ENCODE results near the gene CRLF3.

The CRLF3 gene

GRCh38 chr17:30812218-30813177 is 12.0 kb downstream of the CRLF3 start:
- 0 out of 2 replicates have a peak overlapping the region, but pooled peaks have one; percentile 23 for H3K9ac ChIP-seq (ENCODE audit: low read length)
- no peaks in the 10 kb centered on the region for H3K9me3 ChIP-seq (ENCODE audit: insufficient read depth, low read length)
- TF ChIP-seq CTCF (IDR thresholded peaks at IDR 0.05; ENCODE audit: insufficient read depth, low read length, poor library complexity, severe bottlenecking) (no peak), EZH2phosphoT487 (conservative IDR thresholded peaks at IDR 0.05; ENCODE audit: low read length) (no peak)
- H3K27ac ChIP-seq (ENCODE audit: low read depth, low read length) = peak overlapping the region; percentile 65
- peak overlapping the region; percentile 29 for H3K4me2 ChIP-seq (ENCODE audit: low read depth, low read length, poor library complexity, severe bottlenecking)
- no peaks in the 10 kb centered on the region for H3K9me2 ChIP-seq (replicated peaks; ENCODE audit: insufficient read depth, low read length)
- no peaks in the 10 kb centered on the region for H4K20me1 ChIP-seq (ENCODE audit: low read depth, low read length)
- peaks cover 50% of the 10 kb centered on the region for H3F3A ChIP-seq (ENCODE audit: insufficient read depth)
- H2AFZ ChIP-seq (ENCODE audit: low read depth, low read length, severe bottlenecking) = no peak overlapping the region
- H3K27me3 ChIP-seq (ENCODE audit: low read length) = no peaks in the 10 kb centered on the region
- peaks cover 87% of the 10 kb centered on the region for H3K79me2 ChIP-seq (ENCODE audit: insufficient read depth, low read length)
- H3K36me3 ChIP-seq (ENCODE audit: low read length) = 0 out of 2 replicates have a peak, but pooled peaks cover 3% of the 10 kb centered on the region
- H3K4me3 ChIP-seq (ENCODE audit: insufficient read depth, low read length, poor library complexity, severe bottlenecking) = no peak overlapping the region

- Histone ChIP-seq H4K20me1 (ENCODE audit: low read depth, low read length) (no peaks in the 10 kb centered on the region), H3K9me2 (replicated peaks; ENCODE audit: insufficient read depth, low read length) (no peaks in the 10 kb centered on the region), H3F3A (ENCODE audit: insufficient read depth) (peaks cover 50% of the 10 kb centered on the region), H3K27me3 (ENCODE audit: low read length) (no peaks in the 10 kb centered on the region), H3K79me2 (ENCODE audit: insufficient read depth, low read length) (peaks cover 84% of the 10 kb centered on the region), H3K9ac (ENCODE audit: low read length) (peak overlapping the region; percentile 40), H3K4me3 (ENCODE audit: insufficient read depth, low read length, poor library complexity, severe bottlenecking) (no peak overlapping the region), H2AFZ (ENCODE audit: low read depth, low read length, severe bottlenecking) (no peak overlapping the region), H3K36me3 (ENCODE audit: low read length) (no peaks in the 10 kb centered on the region), H3K9me3 (ENCODE audit: insufficient read depth, low read length) (no peaks in the 10 kb centered on the region), H3K27ac (ENCODE audit: low read depth, low read length) (peak overlapping the region; percentile 95), H3K4me2 (ENCODE audit: low read depth, low read length, poor library complexity, severe bottlenecking) (peak overlapping the region; percentile 65)
- no peak for TF ChIP-seq CTCF (IDR thresholded peaks at IDR 0.05; ENCODE audit: insufficient read depth, low read length, poor library complexity, severe bottlenecking)
- TF ChIP-seq EZH2phosphoT487 (conservative IDR thresholded peaks at IDR 0.05; ENCODE audit: low read length) = no peak
Observed at GRCh38 chr17:30809867-30810266, 14.6 kb downstream of the CRLF3 start.

- Histone ChIP-seq H3K4me3 (ENCODE audit: insufficient read depth, low read length, poor library complexity, severe bottlenecking) (peak overlapping the region; percentile 41), H4K20me1 (ENCODE audit: low read depth, low read length) (no peaks in the 10 kb centered on the region), H3F3A (ENCODE audit: insufficient read depth) (peaks cover 50% of the 10 kb centered on the region), H3K27ac (ENCODE audit: low read depth, low read length) (peak overlapping the region; percentile 95), H3K36me3 (ENCODE audit: low read length) (peaks cover 9% of the 10 kb centered on the region; the same call in 1 of the 2 replicates), H3K9me2 (replicated peaks; ENCODE audit: insufficient read depth, low read length) (no peaks in the 10 kb centered on the region), H2AFZ (ENCODE audit: low read depth, low read length, severe bottlenecking) (no peak overlapping the region), H3K27me3 (ENCODE audit: low read length) (no peaks in the 10 kb centered on the region), H3K4me2 (ENCODE audit: low read depth, low read length, poor library complexity, severe bottlenecking) (peak overlapping the region; percentile 65), H3K9me3 (ENCODE audit: insufficient read depth, low read length) (no peaks in the 10 kb centered on the region), H3K79me2 (ENCODE audit: insufficient read depth, low read length) (peaks cover 81% of the 10 kb centered on the region), H3K9ac (ENCODE audit: low read length) (peak overlapping the region; percentile 49)
- no peak for TF ChIP-seq CTCF (IDR thresholded peaks at IDR 0.05; ENCODE audit: insufficient read depth, low read length, poor library complexity, severe bottlenecking)
- TF ChIP-seq EZH2phosphoT487 (conservative IDR thresholded peaks at IDR 0.05; ENCODE audit: low read length) = no peak
Observed at GRCh38 chr17:30808785-30809286, 15.7 kb downstream of the CRLF3 start.
